ENCODE data around the gene TRPM2. TPM values are rescaled to one million over a fixed set of nuclear protein-coding genes. Genes with fewer than 3 reads are reported as not detected.

TRPM2 gene
- total RNA-seq, 2 experiments from 2014 or later = 1.9 to 2.9 TPM

DNA sequence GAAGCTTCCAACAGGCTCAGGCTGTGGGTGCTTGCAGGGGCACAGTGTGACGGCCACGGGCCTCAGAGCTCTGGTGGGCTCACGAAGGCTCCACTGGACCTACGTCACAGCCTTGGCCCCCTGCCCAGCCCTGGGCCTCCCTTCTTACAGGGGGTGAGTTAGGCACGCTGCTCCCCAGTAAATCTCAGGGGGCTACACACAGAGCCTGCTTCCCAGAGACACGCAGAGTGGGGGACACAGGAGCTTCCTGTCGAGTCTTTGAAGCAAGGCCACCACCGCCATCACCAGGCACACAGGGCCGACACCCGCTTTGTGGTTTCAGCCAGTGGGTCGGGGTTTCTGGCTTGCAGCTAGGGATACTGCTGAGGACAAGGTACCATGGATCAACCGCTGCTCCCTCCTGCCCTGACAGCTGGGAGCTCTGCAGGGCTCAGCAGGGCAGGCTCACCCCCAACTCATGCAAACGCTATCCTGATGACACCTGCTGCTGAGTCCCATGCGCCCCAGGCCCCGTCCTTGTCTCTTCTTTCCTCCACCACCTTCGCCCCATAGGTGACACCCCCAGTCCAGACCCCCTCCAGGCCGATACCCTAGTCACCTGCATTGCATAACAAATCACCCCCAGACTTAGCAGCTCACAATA, 8.8 kb upstream of the TRPM2 start:
- Mint-ChIP-seq H3K9me3 (no peaks in the 10 kb centered on the region), H3K27ac (no peak overlapping the region), H3K27me3 (peaks cover 4% of the 10 kb centered on the region), H3K4me1 (ENCODE audit: low read depth) (peaks cover 8% of the 10 kb centered on the region), H3K4me3 (no peak overlapping the region), H3K36me3 (ENCODE audit: low read depth) (peaks cover 3% of the 10 kb centered on the region)
- TF ChIP-seq CTCF (IDR thresholded peaks at IDR 0.05) = no peak
- H3K4me3 ChIP-seq (ENCODE audit: low read length) = no peak overlapping the region
- no peak for ATAC-seq (ENCODE audit: poor library complexity)
- CTCF ChIA-PET = no interaction called here
- DNase-seq = no peak
- peaks cover 6 to 8% of the 10 kb centered on the region in 2 experiments for H3K27me3 ChIP-seq (ENCODE audit: control insufficient read depth in 1 of 2, insufficient read depth in 2 of 2, low read length in 2 of 2)
- intact Hi-C loops (cut with DNase I, micrococcal nuclease) = no loop called here
- H3K9me3 ChIP-seq (ENCODE audit: control insufficient read depth in 1 of 2, insufficient read depth in 1 of 2, low read length in 2 of 2) = peaks cover 0 to 5% of the 10 kb centered on the region in 2 experiments
- H3K36me3 ChIP-seq (ENCODE audit: insufficient read depth, low read length) = no peaks in the 10 kb centered on the region
- H3K27ac ChIP-seq (ENCODE audit: low read depth in 1 of 2, low read length in 2 of 2) = no peak overlapping the region
- POLR2A ChIA-PET = no interaction called here
- H3K4me1 ChIP-seq (ENCODE audit: insufficient read depth, low read length) = peaks cover 8% of the 10 kb centered on the region

- peaks cover 4% of the 10 kb centered on the region for H3K27me3 Mint-ChIP-seq
- CTCF ChIA-PET = no interaction called here
- H3K9me3 Mint-ChIP-seq = no peaks in the 10 kb centered on the region
- H3K27ac Mint-ChIP-seq = no peak overlapping the region
- ATAC-seq (ENCODE audit: poor library complexity) (no peak), DNase-seq (no peak)
- H3K36me3 Mint-ChIP-seq (ENCODE audit: low read depth) = no peaks in the 10 kb centered on the region
- POLR2A ChIA-PET = no interaction called here
- intact Hi-C loops (cut with DNase I, micrococcal nuclease) = no loop called here
- H3K4me1 Mint-ChIP-seq (ENCODE audit: low read depth) = peaks cover 3% of the 10 kb centered on the region
- Histone ChIP-seq H3K27me3 (ENCODE audit: control insufficient read depth in 1 of 2, insufficient read depth in 2 of 2, low read length in 2 of 2) (peaks cover 8% of the 10 kb centered on the region in 2 experiments), H3K36me3 (ENCODE audit: insufficient read depth, low read length) (no peaks in the 10 kb centered on the region), H3K4me1 (ENCODE audit: insufficient read depth, low read length) (no peaks in the 10 kb centered on the region), H3K4me3 (ENCODE audit: low read length) (no peak overlapping the region), H3K27ac (ENCODE audit: low read depth in 1 of 2, low read length in 2 of 2) (no peak overlapping the region), H3K9me3 (ENCODE audit: control insufficient read depth in 1 of 2, insufficient read depth in 1 of 2, low read length in 2 of 2) (peaks cover 0 to 5% of the 10 kb centered on the region in 2 experiments)
- no peak overlapping the region for H3K4me3 Mint-ChIP-seq
- no peak for TF ChIP-seq CTCF (IDR thresholded peaks at IDR 0.05)
Observed at GRCh38 chr21:44345495-44345894, 7.9 kb upstream of the TRPM2 start.

- Mint-ChIP-seq H3K27ac (no peak overlapping the region), H3K4me3 (no peak overlapping the region), H3K27me3 (peaks cover 9% of the 10 kb centered on the region), H3K4me1 (ENCODE audit: low read depth) (peaks cover 10% of the 10 kb centered on the region), H3K36me3 (ENCODE audit: low read depth) (no peaks in the 10 kb centered on the region), H3K9me3 (no peaks in the 10 kb centered on the region)
- Histone ChIP-seq H3K4me3 (ENCODE audit: low read length) (no peak overlapping the region), H3K9me3 (ENCODE audit: control insufficient read depth in 1 of 2, insufficient read depth in 1 of 2, low read length in 2 of 2) (peaks cover 0 to 5% of the 10 kb centered on the region in 2 experiments), H3K36me3 (ENCODE audit: insufficient read depth, low read length) (no peaks in the 10 kb centered on the region), H3K27me3 (ENCODE audit: control insufficient read depth in 1 of 2, insufficient read depth in 2 of 2, low read length in 2 of 2) (peaks cover 15 to 19% of the 10 kb centered on the region in 2 experiments), H3K4me1 (ENCODE audit: insufficient read depth, low read length) (peaks cover 23% of the 10 kb centered on the region), H3K27ac (ENCODE audit: low read depth in 1 of 2, low read length in 2 of 2) (no peak overlapping the region)
- intact Hi-C loops (cut with DNase I, micrococcal nuclease) = no loop called here
- ATAC-seq (ENCODE audit: poor library complexity) = no peak
- POLR2A ChIA-PET = no interaction called here
- no peak for DNase-seq
- no peak for TF ChIP-seq CTCF (IDR thresholded peaks at IDR 0.05)
- CTCF ChIA-PET = no interaction called here
Observed at GRCh38 chr21:44347911-44348451, 5.4 kb upstream of the TRPM2 start.
